Measurements from ENCODE around the gene VPS9D1. TPM values are rescaled to one million over a fixed set of nuclear protein-coding genes. Genes with fewer than 3 reads are reported as not detected.
A peak's percentile ranks its signal among the peaks of the same experiment; 100 is the strongest.

Gene VPS9D1
- total RNA-seq, 1 donor from 2014 or later, result 17.1 TPM

DNA sequence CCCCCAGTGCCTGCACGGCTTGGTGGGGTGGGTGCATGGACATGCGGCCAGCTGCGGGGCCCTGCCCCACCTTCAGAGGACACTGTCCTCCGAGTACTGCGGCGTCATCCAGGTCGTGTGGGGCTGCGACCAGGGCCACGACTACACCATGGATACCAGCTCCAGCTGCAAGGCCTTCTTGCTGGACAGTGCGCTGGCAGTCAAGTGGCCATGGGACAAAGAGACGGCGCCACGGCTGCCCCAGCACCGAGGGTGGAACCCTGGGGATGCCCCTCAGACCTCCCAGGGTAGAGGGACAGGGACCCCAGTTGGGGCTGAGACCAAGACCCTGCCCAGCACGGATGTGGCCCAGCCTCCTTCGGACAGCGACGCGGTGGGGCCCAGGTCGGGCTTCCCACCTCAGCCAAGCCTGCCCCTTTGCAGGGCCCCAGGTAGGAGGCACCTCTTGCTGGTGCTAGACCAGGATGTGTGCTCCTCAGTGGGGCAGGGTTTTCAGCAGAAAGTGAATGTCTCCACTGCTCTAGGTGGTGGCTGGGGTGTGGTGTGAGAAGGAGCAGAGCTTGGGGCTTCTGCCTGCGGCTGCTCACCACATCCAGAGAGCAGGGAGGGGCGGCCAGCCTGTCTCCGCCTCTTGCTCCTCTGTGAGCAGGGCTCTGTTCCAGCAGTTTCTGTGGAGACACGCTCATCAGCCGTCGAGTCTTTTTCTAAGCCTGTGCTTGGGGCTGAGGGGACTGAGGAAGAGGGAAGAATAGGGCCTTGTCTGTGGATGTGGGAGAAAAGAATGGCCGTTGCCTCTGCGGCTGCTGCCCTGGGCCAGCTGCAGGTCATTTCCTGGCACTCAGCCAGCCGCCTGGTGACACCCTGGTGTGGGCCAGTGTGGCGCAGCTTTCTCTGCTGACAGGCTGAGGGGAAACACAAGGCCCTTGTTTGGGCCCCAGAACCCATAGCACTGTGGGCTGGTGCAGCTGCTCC, 2.9 kb upstream of the VPS9D1 start:
- Mint-ChIP-seq H3K27ac (no peak overlapping the region), H3K36me3 (peaks cover 8% of the 10 kb centered on the region), H3K4me3 (peak overlapping the region; percentile 65), H3K4me1 (peaks cover 16% of the 10 kb centered on the region), H3K27me3 (ENCODE audit: low read depth) (no peaks in the 10 kb centered on the region), H3K9me3 (no peaks in the 10 kb centered on the region)
- no peak for DNase-seq (ENCODE audit: low spot score in 2 of 2, unreplicated experiment in 2 of 2)
- TF ChIP-seq, protein P1, sequence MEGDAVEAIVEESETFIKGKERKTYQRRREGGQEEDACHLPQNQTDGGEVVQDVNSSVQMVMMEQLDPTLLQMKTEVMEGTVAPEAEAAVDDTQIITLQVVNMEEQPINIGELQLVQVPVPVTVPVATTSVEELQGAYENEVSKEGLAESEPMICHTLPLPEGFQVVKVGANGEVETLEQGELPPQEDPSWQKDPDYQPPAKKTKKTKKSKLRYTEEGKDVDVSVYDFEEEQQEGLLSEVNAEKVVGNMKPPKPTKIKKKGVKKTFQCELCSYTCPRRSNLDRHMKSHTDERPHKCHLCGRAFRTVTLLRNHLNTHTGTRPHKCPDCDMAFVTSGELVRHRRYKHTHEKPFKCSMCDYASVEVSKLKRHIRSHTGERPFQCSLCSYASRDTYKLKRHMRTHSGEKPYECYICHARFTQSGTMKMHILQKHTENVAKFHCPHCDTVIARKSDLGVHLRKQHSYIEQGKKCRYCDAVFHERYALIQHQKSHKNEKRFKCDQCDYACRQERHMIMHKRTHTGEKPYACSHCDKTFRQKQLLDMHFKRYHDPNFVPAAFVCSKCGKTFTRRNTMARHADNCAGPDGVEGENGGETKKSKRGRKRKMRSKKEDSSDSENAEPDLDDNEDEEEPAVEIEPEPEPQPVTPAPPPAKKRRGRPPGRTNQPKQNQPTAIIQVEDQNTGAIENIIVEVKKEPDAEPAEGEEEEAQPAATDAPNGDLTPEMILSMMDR (IDR thresholded peaks at IDR 0.05; ENCODE audit: unreplicated experiment), result no peak

DNA sequence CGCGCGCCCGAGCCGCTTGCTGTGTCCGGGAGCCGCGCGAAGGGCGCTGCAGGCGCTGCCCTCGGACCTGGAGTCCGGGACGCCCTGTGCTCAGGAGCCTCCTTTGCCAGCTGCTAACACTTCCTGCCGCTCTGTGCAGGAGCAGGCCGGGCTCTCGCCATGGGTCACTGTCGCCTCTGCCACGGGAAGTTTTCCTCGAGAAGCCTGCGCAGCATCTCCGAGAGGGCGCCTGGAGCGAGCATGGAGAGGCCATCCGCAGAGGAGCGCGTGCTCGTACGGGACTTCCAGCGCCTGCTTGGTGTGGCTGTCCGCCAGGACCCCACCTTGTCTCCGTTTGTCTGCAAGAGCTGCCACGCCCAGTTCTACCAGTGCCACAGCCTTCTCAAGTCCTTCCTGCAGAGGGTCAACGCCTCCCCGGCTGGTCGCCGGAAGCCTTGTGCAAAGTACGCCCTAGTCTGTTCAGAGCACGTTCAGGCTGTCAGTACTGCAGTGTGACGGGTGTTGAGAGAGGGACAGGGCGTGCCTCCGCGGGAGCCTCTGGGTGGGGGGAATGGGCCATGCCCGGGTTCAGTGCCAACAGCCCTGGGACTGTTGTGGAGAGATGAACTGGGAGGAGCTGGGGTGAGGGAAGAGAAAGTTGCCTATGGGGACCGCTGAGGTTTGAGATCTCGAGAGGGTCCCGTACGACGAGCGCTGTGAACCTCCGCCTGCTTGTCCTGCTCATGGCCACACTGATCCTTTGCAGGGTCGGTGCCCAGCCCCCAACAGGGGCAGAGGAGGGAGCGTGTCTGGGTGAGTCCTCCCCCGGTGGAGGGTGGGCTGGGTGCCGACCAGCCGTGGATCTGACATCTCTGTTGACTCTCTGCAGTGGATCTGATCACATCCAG, 1.9 kb upstream of the VPS9D1 start:
- no peaks in the 10 kb centered on the region for H3K9me3 Mint-ChIP-seq
- TF ChIP-seq, protein P1 (IDR thresholded peaks at IDR 0.05; ENCODE audit: unreplicated experiment), result no peak
- H3K4me3 Mint-ChIP-seq, result peak overlapping the region; percentile 65
- H3K4me1 Mint-ChIP-seq, result peaks cover 16% of the 10 kb centered on the region
- no peak for DNase-seq (ENCODE audit: low spot score in 2 of 2, unreplicated experiment in 2 of 2)
- H3K36me3 Mint-ChIP-seq, result peaks cover 8% of the 10 kb centered on the region
- H3K27me3 Mint-ChIP-seq (ENCODE audit: low read depth), result no peaks in the 10 kb centered on the region
- H3K27ac Mint-ChIP-seq, result no peak overlapping the region

DNA sequence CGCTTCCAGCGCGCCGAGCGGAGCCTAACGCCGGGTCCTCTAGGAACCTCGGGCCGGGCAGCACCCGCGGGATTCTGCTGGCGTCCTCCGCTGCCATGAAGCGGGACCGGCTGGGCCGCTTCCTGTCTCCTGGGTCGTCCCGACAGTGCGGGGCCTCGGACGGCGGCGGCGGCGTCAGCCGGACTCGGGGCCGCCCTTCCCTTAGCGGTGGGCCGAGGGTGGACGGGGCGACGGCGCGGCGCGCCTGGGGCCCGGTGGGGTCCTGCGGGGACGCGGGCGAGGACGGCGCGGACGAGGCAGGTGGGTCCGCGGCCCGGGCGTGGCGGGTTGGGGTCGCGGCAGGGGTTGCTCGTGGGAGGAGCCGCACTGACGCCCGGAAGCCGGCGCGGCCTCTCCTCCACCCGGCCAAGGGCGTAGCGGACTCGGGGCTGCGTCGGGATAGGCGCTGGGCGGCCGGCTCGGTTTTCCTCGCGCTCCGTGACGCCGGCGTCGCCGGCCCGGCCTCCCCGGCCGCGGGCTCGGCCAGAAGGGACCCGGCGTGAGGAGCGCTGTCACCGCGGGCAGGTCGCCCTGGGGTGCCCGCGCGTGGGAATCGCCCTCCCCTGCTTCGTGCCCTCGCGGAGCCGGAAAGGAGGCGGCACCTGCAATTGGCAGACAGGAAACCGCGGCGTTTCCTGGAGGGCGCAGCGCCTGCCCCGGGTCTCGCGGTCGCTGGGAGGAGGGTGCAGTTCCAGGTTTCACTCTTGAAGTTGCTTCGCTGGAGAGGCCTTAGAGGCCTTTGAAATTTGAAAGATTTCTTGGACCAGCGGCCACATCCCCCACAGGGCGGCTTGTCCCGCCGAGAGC, 1.1 kb upstream of the VPS9D1 start:
- Mint-ChIP-seq H3K36me3 (peaks cover 12% of the 10 kb centered on the region), H3K9me3 (no peaks in the 10 kb centered on the region), H3K4me3 (peak overlapping the region; percentile 65), H3K27ac (no peak overlapping the region), H3K4me1 (peaks cover 16% of the 10 kb centered on the region), H3K27me3 (ENCODE audit: low read depth) (no peaks in the 10 kb centered on the region)
- DNase-seq (ENCODE audit: low spot score in 2 of 2, unreplicated experiment in 2 of 2), result no peak
- TF ChIP-seq, protein P1 (IDR thresholded peaks at IDR 0.05; ENCODE audit: unreplicated experiment), result no peak

DNA sequence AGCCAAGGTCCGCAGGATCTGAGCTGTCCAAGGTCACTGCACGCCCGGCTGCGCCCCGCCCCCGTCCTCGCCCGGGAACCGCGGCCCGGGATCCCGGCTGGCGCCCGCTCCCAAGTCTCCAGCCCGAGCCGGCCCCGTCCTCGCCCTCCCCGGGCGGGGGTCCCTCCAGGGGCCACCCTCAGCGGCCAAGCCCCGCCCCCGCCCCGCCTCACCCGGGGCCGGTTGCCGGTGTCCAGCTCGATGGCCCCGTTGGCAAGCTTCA, 216 bp downstream of the VPS9D1 start:
- Mint-ChIP-seq H3K4me3 (peak overlapping the region; percentile 77), H3K27me3 (ENCODE audit: low read depth) (no peaks in the 10 kb centered on the region), H3K9me3 (no peaks in the 10 kb centered on the region), H3K4me1 (peaks cover 16% of the 10 kb centered on the region), H3K27ac (no peak overlapping the region), H3K36me3 (peaks cover 15% of the 10 kb centered on the region)
- TF ChIP-seq, protein P1 (IDR thresholded peaks at IDR 0.05; ENCODE audit: unreplicated experiment), result no peak
- peak in 1 of 2 experiments; percentile 68 for DNase-seq (ENCODE audit: low spot score in 2 of 2, unreplicated experiment in 2 of 2)

All from mesothelial cell of epicardium (in vitro differentiated cells).